Large intestine (tissue), 3 donors: ENCODE measurements around the gene GUCA1C. TPM values are rescaled to one million over a fixed set of nuclear protein-coding genes. Genes with fewer than 3 reads are reported as not detected.
A peak's percentile ranks its signal among the peaks of the same experiment; 100 is the strongest.

ENCODE experiments used
- DNase-seq, 2 donors: peaks; one replicate each; pipeline versions ENCODE4 v3.0.0 to v3.0.0-alpha.2; 2013
- H3K27ac ChIP-seq: one replicate; pipeline ENCODE4 v1.5.1; 2013; ENCODE audit warnings: low read length
- H3K27me3 ChIP-seq: 2 replicates; pipeline ENCODE4 v1.6.1; 2013; ENCODE audit warnings: low read length; ENCODE audit not compliant: control insufficient read depth, insufficient read depth
- H3K36me3 ChIP-seq: 2 replicates; pipeline ENCODE4 v1.6.1; 2013; ENCODE audit warnings: low read length; ENCODE audit not compliant: control insufficient read depth, insufficient read depth
- H3K4me1 ChIP-seq: one replicate; pipeline ENCODE4 v1.6.1; 2013; ENCODE audit warnings: low read length; ENCODE audit not compliant: control insufficient read depth, insufficient read depth
- H3K4me3 ChIP-seq: one replicate; pipeline ENCODE4 v1.5.1; 2013; ENCODE audit warnings: low read length
- H3K9me3 ChIP-seq: one replicate; pipeline ENCODE4 v1.6.1; 2013; ENCODE audit warnings: mild to moderate bottlenecking, low read depth, low read length, moderate library complexity; ENCODE audit not compliant: control insufficient read depth
- WGBS: methylation state at CpG from one replicate; pipeline ENCODE4 v1.1.5; 2013; ENCODE audit warnings: low lambda C conversion rate; ENCODE audit not compliant: insufficient coverage; 5-methylcytosine and 5-hydroxymethylcytosine counted together
- polyA plus RNA-seq: library from polyadenylated mRNA; unstranded; fragments of 120-200 nt; gene quantifications from one replicate; pipeline ENCODE4 v1.2.1, GENCODE V29; 2013

Gene GUCA1C
- polyA plus RNA-seq, 1 donor, result not detected

GRCh38 chr3:108877901-108878300 is 75.8 kb downstream of the GUCA1C start:
- no peak overlapping the region for H3K4me3 ChIP-seq
- 67% methylated on average over 1 of the region's 1 CpG for WGBS

DNA sequence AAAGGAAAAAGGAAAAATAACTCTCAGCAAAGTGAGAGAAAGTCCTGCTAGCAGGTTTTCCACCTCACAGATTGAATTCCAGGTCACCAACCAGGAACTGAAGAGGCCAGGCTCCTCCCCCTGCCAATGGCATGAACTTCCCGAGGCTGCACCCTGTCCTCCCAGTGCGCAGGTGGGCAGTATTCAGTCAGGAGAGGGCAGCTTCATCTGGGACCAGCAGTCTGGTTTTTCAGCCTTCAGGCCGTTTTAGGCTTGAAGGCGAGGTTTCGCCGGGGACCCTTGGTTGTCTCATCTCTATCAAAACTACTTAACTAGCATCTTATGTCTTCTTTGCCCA is 89.9 kb downstream of the GUCA1C start:
- no peaks in the 10 kb centered on the region for H3K27me3 ChIP-seq
- WGBS, result 100% methylated on average over 2 of the region's 6 CpGs
- DNase-seq, result no peak

More at GRCh38 chr3:108877901-108878300, 75.8 kb downstream of the GUCA1C start:
- no peaks in the 10 kb centered on the region for H3K4me1 ChIP-seq
- no peaks in the 10 kb centered on the region for H3K27me3 ChIP-seq
- no peak overlapping the region for H3K27ac ChIP-seq
- no peak for DNase-seq
- no peaks in the 10 kb centered on the region for H3K9me3 ChIP-seq
- H3K36me3 ChIP-seq, result no peaks in the 10 kb centered on the region

GRCh38 chr3:108862865-108863798 is 90.5 kb downstream of the GUCA1C start:
- peaks cover 3% of the 10 kb centered on the region for H3K4me1 ChIP-seq
- H3K4me3 ChIP-seq, result no peak overlapping the region
- no peaks in the 10 kb centered on the region for H3K9me3 ChIP-seq
- H3K27me3 ChIP-seq, result no peaks in the 10 kb centered on the region
- DNase-seq, result peak; percentile 7 to 57
- 27% methylated on average over 4 of the region's 7 CpGs for WGBS
- no peaks in the 10 kb centered on the region for H3K36me3 ChIP-seq
- H3K27ac ChIP-seq, result no peak overlapping the region

More for the DNA sequence above, 89.9 kb downstream of the GUCA1C start:
- H3K36me3 ChIP-seq, result no peaks in the 10 kb centered on the region
- H3K4me1 ChIP-seq, result peaks cover 3% of the 10 kb centered on the region
- H3K27ac ChIP-seq, result no peak overlapping the region
- H3K4me3 ChIP-seq, result no peak overlapping the region
- H3K9me3 ChIP-seq, result no peaks in the 10 kb centered on the region

DNA sequence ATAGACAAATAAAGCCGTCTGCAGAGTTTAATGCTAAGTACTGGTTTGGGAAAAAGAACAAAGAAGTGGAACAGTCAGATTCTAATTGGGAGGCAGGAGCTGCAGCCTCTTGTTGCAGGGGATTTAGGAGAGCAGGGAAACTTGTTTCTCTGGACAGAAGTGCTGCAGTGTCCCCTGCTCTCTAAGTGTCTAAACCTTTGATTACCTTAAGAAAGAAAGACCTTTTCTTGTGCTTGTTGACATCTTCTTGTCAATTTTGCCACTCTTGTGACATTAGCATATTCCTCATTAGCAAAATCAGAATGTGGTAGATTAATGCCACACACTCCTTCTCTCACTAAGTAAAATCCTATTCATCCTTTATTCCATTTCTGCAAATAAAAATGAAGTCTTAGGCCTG is 92.3 kb downstream of the GUCA1C start:
- H3K27me3 ChIP-seq, result no peaks in the 10 kb centered on the region
- 33% methylated on average over 1 of the region's 1 CpG for WGBS
- no peak overlapping the region for H3K4me3 ChIP-seq
- no peaks in the 10 kb centered on the region for H3K36me3 ChIP-seq
- no peak for DNase-seq
- H3K4me1 ChIP-seq, result peaks cover 3% of the 10 kb centered on the region
- H3K9me3 ChIP-seq, result no peaks in the 10 kb centered on the region
- no peak overlapping the region for H3K27ac ChIP-seq

Other genes starting within 250 kb of the GUCA1C start
- gene RETNLB, start 196.5 kb downstream of the GUCA1C start, polyA plus RNA-seq, result not detected
- 1.2 TPM for gene TRAT1, start 131.1 kb downstream of the GUCA1C start, polyA plus RNA-seq
- gene MORC1, start 164.3 kb upstream of the GUCA1C start, polyA plus RNA-seq, result 0.01 TPM
- 95.5 TPM for gene C3orf85, start 182.8 kb upstream of the GUCA1C start, polyA plus RNA-seq